Mucosa of stomach (tissue), 1 donor: ENCODE results near the gene ARHGEF11.

Source experiments
- H3K27me3 ChIP-seq: one replicate; pipeline ENCODE4 v1.7.0; 2013; ENCODE audit warnings: mild to moderate bottlenecking, low read length; ENCODE audit not compliant: control insufficient read depth, insufficient read depth
- H3K36me3 ChIP-seq: one replicate; pipeline ENCODE4 v1.7.0; 2013; ENCODE audit warnings: low read length; ENCODE audit not compliant: control insufficient read depth, insufficient read depth
- H3K4me1 ChIP-seq: one replicate; pipeline ENCODE4 v1.7.0; 2013; ENCODE audit warnings: mild to moderate bottlenecking, low read length; ENCODE audit not compliant: control insufficient read depth, insufficient read depth
- H3K4me3 ChIP-seq: one replicate; pipeline ENCODE4 v1.7.0; 2013; ENCODE audit warnings: low read length
- H3K9ac ChIP-seq: one replicate; pipeline ENCODE4 v1.7.0; 2013; ENCODE audit warnings: mild to moderate bottlenecking, low read length, moderate library complexity
- H3K9me3 ChIP-seq: one replicate; pipeline ENCODE4 v1.7.0; 2013; ENCODE audit warnings: mild to moderate bottlenecking, low read length, moderate library complexity; ENCODE audit not compliant: control insufficient read depth
- donor health status: Pancreatic carcinoma.

The ARHGEF11 gene

GRCh38 chr1:156944848-156945247 lies 100.7 kb downstream of the ARHGEF11 start:
- H3K36me3 ChIP-seq = peaks cover 41% of the 10 kb centered on the region
- no peak overlapping the region for H3K9ac ChIP-seq
- H3K4me1 ChIP-seq = no peaks in the 10 kb centered on the region
- H3K27me3 ChIP-seq = no peaks in the 10 kb centered on the region
- no peaks in the 10 kb centered on the region for H3K9me3 ChIP-seq
- no peak overlapping the region for H3K4me3 ChIP-seq

GRCh38 chr1:156944268-156944667 lies 101.3 kb downstream of the ARHGEF11 start:
- Histone ChIP-seq H3K36me3 (peaks cover 43% of the 10 kb centered on the region), H3K9ac (no peak overlapping the region), H3K9me3 (no peaks in the 10 kb centered on the region), H3K4me3 (no peak overlapping the region), H3K4me1 (no peaks in the 10 kb centered on the region), H3K27me3 (no peaks in the 10 kb centered on the region)

- H3K4me3 ChIP-seq = no peak overlapping the region
- no peaks in the 10 kb centered on the region for H3K27me3 ChIP-seq
- no peaks in the 10 kb centered on the region for H3K9me3 ChIP-seq
- no peak overlapping the region for H3K9ac ChIP-seq
- no peaks in the 10 kb centered on the region for H3K4me1 ChIP-seq
- H3K36me3 ChIP-seq = peaks cover 38% of the 10 kb centered on the region
These were observed 101.8 kb downstream of the ARHGEF11 start for GRCh38 chr1:156943756-156944155.

- H3K36me3 ChIP-seq = peaks cover 26% of the 10 kb centered on the region
- no peaks in the 10 kb centered on the region for H3K27me3 ChIP-seq
- H3K9ac ChIP-seq = no peak overlapping the region
- H3K9me3 ChIP-seq = no peaks in the 10 kb centered on the region
- H3K4me3 ChIP-seq = no peak overlapping the region
- no peaks in the 10 kb centered on the region for H3K4me1 ChIP-seq
These were observed 103.0 kb downstream of the ARHGEF11 start for GRCh38 chr1:156942576-156942975.

- H3K27me3 ChIP-seq = no peaks in the 10 kb centered on the region
- peaks cover 24% of the 10 kb centered on the region for H3K36me3 ChIP-seq
- no peaks in the 10 kb centered on the region for H3K4me1 ChIP-seq
- no peak overlapping the region for H3K9ac ChIP-seq
- no peaks in the 10 kb centered on the region for H3K9me3 ChIP-seq
- H3K4me3 ChIP-seq = no peak overlapping the region
These were observed 103.4 kb downstream of the ARHGEF11 start for GRCh38 chr1:156942176-156942575.

GRCh38 chr1:156941675-156942074 lies 103.9 kb downstream of the ARHGEF11 start:
- Histone ChIP-seq H3K9me3 (no peaks in the 10 kb centered on the region), H3K4me3 (no peak overlapping the region), H3K9ac (no peak overlapping the region), H3K4me1 (no peaks in the 10 kb centered on the region), H3K36me3 (peaks cover 24% of the 10 kb centered on the region), H3K27me3 (no peaks in the 10 kb centered on the region)

- Histone ChIP-seq H3K36me3 (peaks cover 21% of the 10 kb centered on the region), H3K27me3 (no peaks in the 10 kb centered on the region), H3K4me3 (no peak overlapping the region), H3K4me1 (no peaks in the 10 kb centered on the region), H3K9ac (no peak overlapping the region), H3K9me3 (no peaks in the 10 kb centered on the region)
These were observed 105.7 kb downstream of the ARHGEF11 start for GRCh38 chr1:156939786-156940334.

GRCh38 chr1:156938813-156939212 lies 106.7 kb downstream of the ARHGEF11 start:
- Histone ChIP-seq H3K9ac (no peak overlapping the region), H3K36me3 (peaks cover 18% of the 10 kb centered on the region)

GRCh38 chr1:156937883-156938282 lies 107.7 kb downstream of the ARHGEF11 start:
- Histone ChIP-seq H3K4me1 (no peaks in the 10 kb centered on the region), H3K9ac (no peak overlapping the region), H3K9me3 (no peaks in the 10 kb centered on the region), H3K36me3 (peaks cover 18% of the 10 kb centered on the region), H3K4me3 (no peak overlapping the region), H3K27me3 (no peaks in the 10 kb centered on the region)

More at GRCh38 chr1:156938813-156939212, 106.7 kb downstream of the ARHGEF11 start:
- Histone ChIP-seq H3K9me3 (no peaks in the 10 kb centered on the region), H3K4me1 (no peaks in the 10 kb centered on the region), H3K27me3 (no peaks in the 10 kb centered on the region), H3K4me3 (no peak overlapping the region)

GRCh38 chr1:156936721-156937220 lies 108.8 kb downstream of the ARHGEF11 start:
- H3K36me3 ChIP-seq = peaks cover 13% of the 10 kb centered on the region

GRCh38 chr1:156936191-156936590 lies 109.4 kb downstream of the ARHGEF11 start:
- Histone ChIP-seq H3K27me3 (no peaks in the 10 kb centered on the region), H3K9me3 (no peaks in the 10 kb centered on the region), H3K4me3 (no peak overlapping the region), H3K4me1 (peaks cover 4% of the 10 kb centered on the region), H3K9ac (no peak overlapping the region), H3K36me3 (peaks cover 13% of the 10 kb centered on the region)

More at GRCh38 chr1:156936721-156937220, 108.8 kb downstream of the ARHGEF11 start:
- no peaks in the 10 kb centered on the region for H3K4me1 ChIP-seq
- H3K9me3 ChIP-seq = no peaks in the 10 kb centered on the region
- H3K9ac ChIP-seq = no peak overlapping the region
- H3K4me3 ChIP-seq = no peak overlapping the region
- no peaks in the 10 kb centered on the region for H3K27me3 ChIP-seq

- H3K4me3 ChIP-seq = no peak overlapping the region
- H3K36me3 ChIP-seq = peaks cover 13% of the 10 kb centered on the region
- H3K27me3 ChIP-seq = no peaks in the 10 kb centered on the region
- H3K9me3 ChIP-seq = no peaks in the 10 kb centered on the region
- peaks cover 7% of the 10 kb centered on the region for H3K4me1 ChIP-seq
- no peak overlapping the region for H3K9ac ChIP-seq
These were observed 109.9 kb downstream of the ARHGEF11 start for GRCh38 chr1:156935505-156936128.
